ENCODE measurements around the gene CCDC32. TPM values are rescaled to one million over a fixed set of nuclear protein-coding genes. Genes with fewer than 3 reads are reported as not detected.

The CCDC32 gene
- total and polyA plus RNA-seq, 2 donors (not counting 1 experiment from before 2014, with no cell fraction given), result 29.5 to 76.6 TPM

DNA sequence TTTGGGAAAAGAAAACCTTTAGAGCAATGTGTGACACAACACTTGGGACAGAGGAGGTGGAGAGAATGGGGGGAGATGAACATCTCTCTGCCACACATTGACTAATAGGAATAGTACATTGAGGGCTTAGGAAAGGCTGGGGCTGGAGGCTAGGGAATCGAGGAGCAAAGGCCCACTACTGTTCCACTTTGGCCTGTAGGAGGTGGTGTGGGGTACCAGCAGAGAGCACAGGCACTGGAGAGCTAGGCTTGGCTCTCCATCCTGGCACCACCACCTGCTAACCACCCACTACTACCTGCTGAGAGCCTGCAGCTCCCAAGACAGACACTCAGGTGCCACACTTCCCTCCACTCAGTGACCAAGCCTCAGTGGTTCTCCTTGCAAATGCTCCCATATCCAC, 19.4 kb downstream of the CCDC32 start:
- Histone ChIP-seq H3K9me3 (ENCODE audit: control extremely low read depth in 1 of 3, control insufficient read depth in 2 of 3, insufficient read depth in 1 of 3, low read length in 2 of 3) (no peaks in the 10 kb centered on the region), H3K27ac (ENCODE audit: low read length in 2 of 2) (peak overlapping the region in 1 of 2 donors; percentile 85), H2AFZ (ENCODE audit: insufficient read depth, low read depth, low read length, poor library complexity, severe bottlenecking) (no peak overlapping the region), H3K4me1 (ENCODE audit: control insufficient read depth in 2 of 2, insufficient read depth in 2 of 2, low read length in 2 of 2) (peaks cover 68 to 88% of the 10 kb centered on the region in 2 donors), H3K27me3 (replicated peaks in 1 of 4; ENCODE audit: control extremely low read depth in 1 of 4, control insufficient read depth in 3 of 4, insufficient read depth in 4 of 4, low read length in 3 of 4) (no peaks in the 10 kb centered on the region), H3K79me2 (ENCODE audit: control insufficient read depth, insufficient read depth, low read length) (peaks cover 74% of the 10 kb centered on the region), H3K36me3 (replicated peaks in 1 of 2; ENCODE audit: control extremely low read depth in 1 of 2, control insufficient read depth in 1 of 2, extremely low read depth in 1 of 2, insufficient read depth in 2 of 2, low read length in 1 of 2) (peaks cover 0 to 34% of the 10 kb centered on the region in 2 experiments), H3K4me3 (ENCODE audit: control extremely low read depth in 1 of 5, extremely low read depth in 1 of 5, insufficient read depth in 1 of 5, low read depth in 2 of 5, low read length in 4 of 5) (no peak overlapping the region), H3K4me2 (replicated peaks; ENCODE audit: low read depth, low read length, poor library complexity, severe bottlenecking) (peak overlapping the region; percentile 51), H3K9ac (ENCODE audit: low read length) (no peak overlapping the region), H4K20me1 (ENCODE audit: control insufficient read depth, insufficient read depth, low read length, poor library complexity, severe bottlenecking) (no peaks in the 10 kb centered on the region)
- TF ChIP-seq EZH2 (IDR thresholded peaks at IDR 0.05; ENCODE audit: borderline replicate concordance, insufficient read depth, low read depth, low read length, poor library complexity, severe bottlenecking), result no peak
- TF ChIP-seq, protein P1, sequence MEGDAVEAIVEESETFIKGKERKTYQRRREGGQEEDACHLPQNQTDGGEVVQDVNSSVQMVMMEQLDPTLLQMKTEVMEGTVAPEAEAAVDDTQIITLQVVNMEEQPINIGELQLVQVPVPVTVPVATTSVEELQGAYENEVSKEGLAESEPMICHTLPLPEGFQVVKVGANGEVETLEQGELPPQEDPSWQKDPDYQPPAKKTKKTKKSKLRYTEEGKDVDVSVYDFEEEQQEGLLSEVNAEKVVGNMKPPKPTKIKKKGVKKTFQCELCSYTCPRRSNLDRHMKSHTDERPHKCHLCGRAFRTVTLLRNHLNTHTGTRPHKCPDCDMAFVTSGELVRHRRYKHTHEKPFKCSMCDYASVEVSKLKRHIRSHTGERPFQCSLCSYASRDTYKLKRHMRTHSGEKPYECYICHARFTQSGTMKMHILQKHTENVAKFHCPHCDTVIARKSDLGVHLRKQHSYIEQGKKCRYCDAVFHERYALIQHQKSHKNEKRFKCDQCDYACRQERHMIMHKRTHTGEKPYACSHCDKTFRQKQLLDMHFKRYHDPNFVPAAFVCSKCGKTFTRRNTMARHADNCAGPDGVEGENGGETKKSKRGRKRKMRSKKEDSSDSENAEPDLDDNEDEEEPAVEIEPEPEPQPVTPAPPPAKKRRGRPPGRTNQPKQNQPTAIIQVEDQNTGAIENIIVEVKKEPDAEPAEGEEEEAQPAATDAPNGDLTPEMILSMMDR (IDR thresholded peaks at IDR 0.05), result no peak
- WGBS (ENCODE audit: insufficient coverage), result no CpG with 5 or more reads among the region's 1 CpG
- ATAC-seq (ENCODE audit: low read depth) (no peak), DNase-seq (no peak)
- intact Hi-C loops (cut with micrococcal nuclease), result no loop called here
- Mint-ChIP-seq H3K4me1 (peaks cover 79% of the 10 kb centered on the region), H3K4me3 (peak overlapping the region; percentile 8), H3K9me3 (ENCODE audit: insufficient read depth) (no peaks in the 10 kb centered on the region), H3K27me3 (no peaks in the 10 kb centered on the region), H3K27ac (peak overlapping the region; percentile 39)
- CTCF ChIA-PET, result no interaction called here
- POLR2A ChIA-PET, result no interaction called here

- Histone ChIP-seq H2AFZ (ENCODE audit: insufficient read depth, low read depth, low read length, poor library complexity, severe bottlenecking) (no peak overlapping the region), H3K4me1 (ENCODE audit: control insufficient read depth in 2 of 2, insufficient read depth in 2 of 2, low read length in 2 of 2) (peaks cover 51 to 71% of the 10 kb centered on the region in 2 donors), H3K9ac (ENCODE audit: low read length) (no peak overlapping the region), H4K20me1 (ENCODE audit: control insufficient read depth, insufficient read depth, low read length, poor library complexity, severe bottlenecking) (no peaks in the 10 kb centered on the region), H3K27ac (ENCODE audit: low read length in 2 of 2) (peak overlapping the region; percentile 72 to 85), H3K79me2 (ENCODE audit: control insufficient read depth, insufficient read depth, low read length) (peaks cover 69% of the 10 kb centered on the region), H3K4me2 (replicated peaks; ENCODE audit: low read depth, low read length, poor library complexity, severe bottlenecking) (peak overlapping the region; percentile 51), H3K9me3 (ENCODE audit: control extremely low read depth in 1 of 3, control insufficient read depth in 2 of 3, insufficient read depth in 1 of 3, low read length in 2 of 3) (no peaks in the 10 kb centered on the region), H3K4me3 (ENCODE audit: control extremely low read depth in 1 of 5, extremely low read depth in 1 of 5, insufficient read depth in 1 of 5, low read depth in 2 of 5, low read length in 4 of 5) (peak overlapping the region in 1 of 5 experiments; percentile 42), H3K27me3 (replicated peaks in 1 of 4; ENCODE audit: control extremely low read depth in 1 of 4, control insufficient read depth in 3 of 4, insufficient read depth in 4 of 4, low read length in 3 of 4) (no peaks in the 10 kb centered on the region), H3K36me3 (replicated peaks in 1 of 2; ENCODE audit: control extremely low read depth in 1 of 2, control insufficient read depth in 1 of 2, extremely low read depth in 1 of 2, insufficient read depth in 2 of 2, low read length in 1 of 2) (peaks cover 0 to 38% of the 10 kb centered on the region in 2 experiments)
- Mint-ChIP-seq H3K27me3 (no peaks in the 10 kb centered on the region), H3K4me3 (peak overlapping the region; percentile 46), H3K27ac (peak overlapping the region; percentile 89), H3K4me1 (peaks cover 64% of the 10 kb centered on the region), H3K9me3 (ENCODE audit: insufficient read depth) (no peaks in the 10 kb centered on the region)
- CTCF ChIA-PET, result interaction anchor here (0.5 to 1.0 kb wide), 4 partner anchors 19 to 185 kb away, joined by 3 to 4 read pairs (median 3); no protein-coding TSS in a partner anchor
- 50% methylated on average over 2 of the region's 5 CpGs for WGBS (ENCODE audit: insufficient coverage)
- ATAC-seq (ENCODE audit: low read depth), result peak; percentile 89
- TF ChIP-seq, protein P1 (IDR thresholded peaks at IDR 0.05), result no peak
- TF ChIP-seq EZH2 (IDR thresholded peaks at IDR 0.05; ENCODE audit: borderline replicate concordance, insufficient read depth, low read depth, low read length, poor library complexity, severe bottlenecking), result no peak
- POLR2A ChIA-PET, result interaction anchor here (0.6 to 0.9 kb wide), 3 partner anchors 8 to 46 kb away, joined by 4 to 13 read pairs (median 6); no protein-coding TSS in a partner anchor
- DNase-seq, result peak; percentile 84
- intact Hi-C loops (cut with micrococcal nuclease), result no loop called here
These were observed 21.1 kb downstream of the CCDC32 start for GRCh38 chr15:40543631-40544294.
